Left lobe of liver (tissue), 1 donor: ENCODE data around the gene TPM4. TPM values are rescaled to one million over a fixed set of nuclear protein-coding genes. Genes with fewer than 3 reads are reported as not detected.

Source experiments
- total RNA-seq: library from RNA; stranded (reverse); gene quantifications from one replicate; pipeline ENCODE4 v1.2.1, GENCODE V29; 2021
- donor health status: DM: no; HTN: yes; CAD: no.

TPM4 gene
- total RNA-seq, 1 donor from 2014 or later: 21.0 TPM

Other genes starting within 250 kb of the TPM4 start
- 228 TPM for gene CYP4F2, start 178.4 kb upstream of the TPM4 start, total RNA-seq
- 97.0 TPM for gene CYP4F11, start 142.0 kb upstream of the TPM4 start, total RNA-seq
- gene OR10H4, start 127.5 kb upstream of the TPM4 start, total RNA-seq: not detected
- gene RAB8A, start 35.4 kb downstream of the TPM4 start, total RNA-seq: 56.5 TPM
- 0.86 TPM for gene HSH2D, start 67.2 kb downstream of the TPM4 start, total RNA-seq
- gene CIB3, start 97.0 kb downstream of the TPM4 start, total RNA-seq: not detected
- gene FAM32A, start 108.9 kb downstream of the TPM4 start, total RNA-seq: 32.9 TPM
- 76.5 TPM for gene AP1M1, start 121.4 kb downstream of the TPM4 start, total RNA-seq
- 8.5 TPM for gene KLF2, start 248.3 kb downstream of the TPM4 start, total RNA-seq